Measurements from ENCODE around the gene ZNF573.
"Not testable (repeated sequence)": the region's sequence is repeated elsewhere in the genome, so short reads cannot be mapped to it uniquely, and the experiment has no call there.

GRCh38 chr19:37757683-37758082, 21.7 kb downstream of the ZNF573 start:
- not testable (repeated sequence) for TF ChIP-seq CTCF, POLR2AphosphoS5 (IDR thresholded peaks at IDR 0.05)
